Measurements from ENCODE around the gene FIZ1.

The FIZ1 gene

DNA sequence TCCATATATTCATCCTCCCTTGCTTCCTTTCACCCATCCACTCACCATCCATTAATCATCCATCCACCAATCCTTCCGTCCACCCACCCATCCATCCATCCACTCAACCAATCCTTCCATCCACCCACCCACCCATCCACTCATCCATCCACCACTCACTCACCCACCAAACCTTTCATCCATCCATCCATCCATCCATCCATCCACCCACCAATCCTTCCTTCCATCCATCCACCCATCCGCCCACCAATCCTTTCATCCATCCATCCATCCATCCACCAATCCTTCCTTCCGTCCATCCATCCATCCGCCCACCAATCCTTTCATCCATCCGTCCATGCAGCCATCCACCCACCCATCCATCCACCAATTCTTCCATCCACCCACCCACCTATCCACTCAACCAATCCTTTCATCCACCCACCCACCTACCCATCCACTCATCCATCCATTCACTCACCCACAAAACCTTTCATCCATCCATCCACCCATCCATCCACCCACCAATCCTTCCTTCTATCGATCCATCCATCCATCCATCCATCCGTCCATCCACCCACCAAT lies 56.9 kb downstream of the FIZ1 start:
- POLR2A ChIA-PET (ENCODE audit: low non-redundant PET) = no interaction called here
- TF ChIP-seq, protein P1, sequence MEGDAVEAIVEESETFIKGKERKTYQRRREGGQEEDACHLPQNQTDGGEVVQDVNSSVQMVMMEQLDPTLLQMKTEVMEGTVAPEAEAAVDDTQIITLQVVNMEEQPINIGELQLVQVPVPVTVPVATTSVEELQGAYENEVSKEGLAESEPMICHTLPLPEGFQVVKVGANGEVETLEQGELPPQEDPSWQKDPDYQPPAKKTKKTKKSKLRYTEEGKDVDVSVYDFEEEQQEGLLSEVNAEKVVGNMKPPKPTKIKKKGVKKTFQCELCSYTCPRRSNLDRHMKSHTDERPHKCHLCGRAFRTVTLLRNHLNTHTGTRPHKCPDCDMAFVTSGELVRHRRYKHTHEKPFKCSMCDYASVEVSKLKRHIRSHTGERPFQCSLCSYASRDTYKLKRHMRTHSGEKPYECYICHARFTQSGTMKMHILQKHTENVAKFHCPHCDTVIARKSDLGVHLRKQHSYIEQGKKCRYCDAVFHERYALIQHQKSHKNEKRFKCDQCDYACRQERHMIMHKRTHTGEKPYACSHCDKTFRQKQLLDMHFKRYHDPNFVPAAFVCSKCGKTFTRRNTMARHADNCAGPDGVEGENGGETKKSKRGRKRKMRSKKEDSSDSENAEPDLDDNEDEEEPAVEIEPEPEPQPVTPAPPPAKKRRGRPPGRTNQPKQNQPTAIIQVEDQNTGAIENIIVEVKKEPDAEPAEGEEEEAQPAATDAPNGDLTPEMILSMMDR (conservative IDR thresholded peaks at IDR 0.05; ENCODE audit: low read depth) = no peak
- CTCF ChIA-PET = interaction anchor here (1.0 kb wide), 1 partner anchor 10 kb away, joined by 3 read pairs; no protein-coding TSS in a partner anchor
- no peak overlapping the region for H3K27ac ChIP-seq
- DNase-seq (ENCODE audit: low spot score) = no peak

Data from RWPE1 (cell line).